ENCODE results near the gene EXTL2.
"Not testable (repeated sequence)": the region's sequence is repeated elsewhere in the genome, so short reads cannot be mapped to it uniquely, and the experiment has no call there.

Gene EXTL2

DNA sequence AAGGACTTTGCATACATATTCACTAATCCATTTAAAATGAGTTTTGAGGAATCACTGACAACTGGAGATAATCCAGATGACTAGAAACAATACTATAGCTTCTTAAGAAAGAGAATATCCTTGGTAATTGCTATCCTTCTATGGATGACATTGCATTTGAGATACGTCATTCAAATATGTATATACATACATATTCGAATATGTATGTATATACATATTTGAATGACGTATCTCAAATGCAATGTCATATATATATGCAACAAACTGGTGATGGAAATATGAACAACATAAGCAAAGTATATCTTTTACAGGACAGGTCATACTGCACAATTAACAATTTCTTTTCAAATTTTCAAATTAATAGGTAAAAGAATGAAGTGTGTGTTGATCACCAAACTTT lies 41.7 kb downstream of the EXTL2 start:
- no peak for DNase-seq

DNA sequence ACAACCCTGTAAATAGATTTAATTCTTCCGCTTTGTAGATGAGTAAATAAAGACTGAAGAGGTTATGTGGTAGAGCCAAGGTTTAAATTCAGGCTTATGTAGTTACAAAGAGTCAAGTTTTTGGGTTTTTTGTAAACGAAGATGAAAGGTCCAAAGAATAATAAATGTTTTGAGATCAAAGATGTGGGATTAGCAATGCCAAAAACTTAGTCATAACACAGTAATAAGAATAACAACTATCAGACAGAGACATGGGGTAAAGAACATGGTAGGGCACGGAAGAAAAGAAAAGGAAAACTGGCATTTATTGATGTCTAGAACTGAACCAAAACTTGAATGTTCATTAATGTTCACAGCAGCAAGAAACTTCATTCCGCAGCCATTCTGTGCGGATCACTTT lies 42.9 kb downstream of the EXTL2 start:
- no peak for DNase-seq

DNA sequence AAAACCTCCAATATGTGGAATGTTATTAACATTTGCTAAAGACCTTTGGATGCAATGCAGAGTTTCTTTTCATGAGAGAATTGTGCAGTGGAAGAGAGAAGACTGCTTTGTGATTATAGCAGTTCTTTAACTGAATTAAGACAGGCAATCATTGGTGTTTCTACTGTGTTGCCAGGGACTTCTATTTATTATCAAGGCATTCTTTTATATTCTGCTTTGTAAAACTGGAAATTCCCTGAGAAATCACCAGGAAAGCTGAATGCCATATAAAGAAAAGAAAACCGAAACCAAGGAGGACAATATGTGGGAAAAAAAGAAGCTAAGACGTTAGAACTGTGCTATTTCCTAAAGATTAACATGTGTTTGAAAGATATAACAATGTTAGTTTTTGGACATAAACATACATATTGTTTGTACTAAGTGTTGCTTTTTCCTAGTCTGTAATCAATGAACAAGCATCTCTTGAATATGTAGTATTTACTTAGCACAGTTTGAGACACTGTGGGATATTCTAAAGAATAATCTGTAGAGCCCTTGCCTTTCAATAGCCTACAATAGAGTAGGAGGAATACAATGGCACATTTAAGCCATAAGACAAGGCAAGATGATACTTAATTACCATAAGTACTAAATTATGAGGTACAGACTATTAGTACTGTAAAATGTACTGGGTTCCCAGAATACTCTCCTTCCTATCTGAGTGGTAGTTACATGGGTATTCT lies 47.1 kb downstream of the EXTL2 start:
- no peak for DNase-seq

DNA sequence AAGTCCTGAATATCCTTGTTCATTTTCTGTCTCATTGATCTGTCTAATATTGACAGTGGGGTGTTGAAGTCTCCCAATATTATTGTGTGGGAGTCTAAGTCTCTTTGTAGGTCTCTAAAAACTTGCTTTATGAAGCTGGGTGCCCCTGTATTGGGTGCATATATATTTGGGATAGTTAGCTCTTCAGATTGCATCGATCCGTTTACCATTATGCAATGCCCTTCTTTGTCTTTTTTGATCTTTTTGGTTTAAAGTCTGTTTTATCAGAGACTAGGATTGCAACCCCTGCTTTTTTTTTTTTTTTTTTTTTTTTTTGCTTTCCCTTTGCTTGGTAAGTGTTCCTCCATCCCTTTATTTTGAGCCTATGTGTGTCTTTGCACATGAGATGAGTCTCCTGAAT lies 51.5 kb downstream of the EXTL2 start:
- DNase-seq: not testable (repeated sequence)

DNA sequence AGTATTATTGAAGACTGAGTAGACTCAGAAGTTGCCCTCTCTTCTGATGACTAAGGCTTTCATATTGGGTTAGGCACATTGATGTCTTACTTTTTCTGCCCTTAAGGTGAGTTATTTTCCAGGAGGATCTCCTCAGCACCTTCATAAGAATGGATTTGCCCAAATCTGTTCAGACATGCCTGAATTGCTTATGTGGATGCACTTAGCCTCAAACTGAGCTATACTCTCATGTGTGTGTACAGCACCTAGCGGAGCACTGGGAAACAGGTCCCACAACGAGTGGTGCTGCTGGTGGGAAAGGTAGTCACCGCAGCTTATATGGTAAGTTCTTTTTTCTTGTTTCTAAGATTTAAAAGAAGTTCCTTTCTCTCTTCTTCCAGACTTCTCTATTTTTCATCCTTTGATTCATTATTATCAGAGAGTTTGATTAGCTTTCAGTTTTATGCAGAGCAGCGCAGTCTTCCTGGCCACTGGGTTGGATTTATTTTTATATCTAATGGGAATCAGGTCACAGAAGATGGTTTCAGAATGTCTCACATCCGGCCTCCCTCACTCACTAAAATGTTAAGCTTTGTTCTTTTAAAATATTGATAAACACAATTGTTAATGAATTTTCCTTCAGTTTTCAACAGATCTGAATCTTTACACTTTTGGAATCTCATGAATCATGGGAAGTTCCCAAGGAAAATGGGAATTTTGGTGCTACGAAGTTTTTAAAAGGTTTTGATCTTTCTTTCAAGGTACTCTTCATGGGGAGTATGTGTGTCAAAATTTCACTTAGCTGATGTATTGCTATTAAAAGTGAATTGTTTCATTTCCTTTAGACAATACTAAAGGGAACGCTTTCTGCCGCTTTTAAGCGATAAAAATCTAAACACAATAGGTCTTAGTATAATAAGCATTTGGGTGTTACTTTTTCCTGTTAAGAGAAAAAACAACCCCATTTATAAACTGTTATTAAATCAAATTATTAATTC lies 58.5 kb downstream of the EXTL2 start:
- DNase-seq: no peak

DNA sequence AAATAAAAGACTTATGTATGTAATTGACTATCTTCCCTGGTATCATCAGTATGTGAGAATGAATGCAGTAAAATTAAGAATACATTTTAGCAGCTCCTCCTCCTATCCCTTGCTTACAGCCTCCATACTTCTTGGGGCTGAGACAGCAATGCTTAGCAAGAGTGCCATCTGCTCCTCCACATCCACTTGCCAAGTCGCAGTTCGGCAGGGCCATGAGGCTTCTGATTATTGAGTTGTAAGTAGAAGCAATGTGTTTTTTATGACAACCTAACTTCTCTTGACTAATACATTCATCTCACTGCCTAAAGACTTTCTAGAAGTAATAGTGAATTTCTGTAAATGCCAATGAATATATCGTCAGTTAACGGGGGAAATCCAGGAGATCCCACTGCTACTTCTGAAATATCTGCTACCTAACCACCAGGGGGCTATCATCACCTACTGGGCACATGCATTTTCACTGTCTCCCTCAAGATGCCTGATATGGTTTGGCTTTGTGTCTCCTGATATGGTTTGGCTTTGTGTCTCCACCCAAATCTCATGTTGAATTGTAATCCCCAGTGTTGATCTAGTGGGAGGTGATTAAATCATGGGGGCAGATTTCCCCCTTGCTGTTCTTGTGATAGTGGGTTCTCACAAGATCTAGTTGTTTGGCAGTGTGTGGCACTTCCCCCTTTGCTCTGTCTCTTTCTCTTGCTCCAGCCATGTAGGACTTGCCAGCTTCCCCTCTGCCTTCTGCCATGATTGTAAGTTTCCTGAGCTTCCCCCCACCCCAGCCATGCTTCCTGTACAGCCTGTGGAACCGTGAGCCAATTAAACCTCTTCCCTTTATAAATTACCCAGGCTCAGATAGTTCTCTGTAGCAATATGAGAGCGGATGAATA lies 59.6 kb downstream of the EXTL2 start:
- DNase-seq: no peak

DNA sequence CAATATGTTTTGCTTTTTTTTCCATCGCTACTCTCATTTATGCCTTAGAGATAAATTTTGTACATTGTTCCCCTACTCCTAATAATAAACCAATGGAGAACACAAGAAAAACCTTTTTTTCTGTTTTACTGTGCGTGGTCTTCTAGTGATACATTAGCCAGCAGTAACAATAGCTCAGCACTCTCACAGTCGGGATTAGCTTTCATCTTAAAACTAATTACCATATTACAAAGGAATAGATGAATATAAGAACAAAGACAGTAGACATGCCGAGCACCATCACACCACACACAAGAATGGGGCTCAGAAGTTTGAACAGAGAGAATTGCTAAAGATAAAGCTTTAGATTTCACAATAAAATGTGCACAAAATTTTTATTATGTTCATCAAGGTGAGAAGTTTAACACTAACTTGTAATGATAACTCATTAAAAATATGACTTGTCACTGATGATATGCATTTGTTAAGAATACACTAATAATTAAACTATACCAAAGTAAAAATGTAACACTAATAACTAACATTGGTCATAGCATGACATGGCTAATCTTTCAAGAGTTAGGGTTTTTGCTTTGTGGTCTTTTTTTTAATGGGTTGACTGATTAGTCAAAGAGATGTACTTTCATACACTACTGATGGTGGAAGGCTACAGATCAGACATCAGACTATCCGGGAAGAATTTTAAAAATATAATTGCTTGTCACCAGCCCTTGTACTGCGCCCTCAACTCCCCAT lies 61.8 kb downstream of the EXTL2 start:
- DNase-seq: no peak

DNA sequence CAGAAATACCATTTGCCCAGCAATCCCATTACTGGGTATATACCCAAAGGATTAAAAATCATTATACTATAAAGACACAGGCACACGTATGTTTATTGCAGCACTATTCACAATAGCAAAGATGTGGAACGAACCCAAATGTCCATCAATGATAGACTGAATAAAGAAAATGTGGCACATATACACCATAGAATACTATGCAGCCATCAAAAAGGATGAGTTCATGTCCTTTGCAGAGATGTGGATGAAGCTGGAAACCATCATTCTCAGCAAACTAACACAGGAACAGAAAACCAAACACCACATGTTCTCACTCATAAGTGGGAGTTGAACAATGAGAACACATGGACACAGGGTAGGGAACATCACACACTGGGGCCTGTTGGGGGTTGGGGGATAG lies 69.0 kb downstream of the EXTL2 start:
- not testable (repeated sequence) for DNase-seq

All from activated CD4-positive, alpha-beta T cell treated with anti-CD3 and anti-CD28 coated beads for 1 hour (primary cell).